CD14-positive monocyte (primary cell): ENCODE data around the gene DCAF8L1. TPM values are rescaled to one million over a fixed set of nuclear protein-coding genes. Genes with fewer than 3 reads are reported as not detected.
"Not testable (repeated sequence)": the region's sequence is repeated elsewhere in the genome, so short reads cannot be mapped to it uniquely, and the experiment has no call there.

Source experiments
- DNase-seq, 3 donors: peaks; one replicate each; pipeline ENCODE4 v3.0.0-alpha.2; 2011 to 2022
- H2AFZ ChIP-seq: 2 replicates; pipeline ENCODE4 v1.6.0; 2012; ENCODE audit warnings: mild to moderate bottlenecking, low read depth, low read length, inconsistent platforms; ENCODE audit not compliant: insufficient read depth, poor library complexity, severe bottlenecking
- H3K27ac ChIP-seq, 2 donors: 1 replicate in 1 of 2; 2 replicates in 1 of 2; pipeline ENCODE4 v1.5.1; 2012 to 2013; ENCODE audit warnings: low read length in 2 of 2, control low read depth in 1 of 2, inconsistent platforms in 1 of 2, low read depth in 1 of 2, mild to moderate bottlenecking in 1 of 2
- H3K27me3 ChIP-seq, 2 donors: one replicate each; pipeline versions ENCODE4 v1.6.0 to v1.6.1; 2011 to 2013; ENCODE audit warnings: low read length in 2 of 2; ENCODE audit not compliant: control insufficient read depth in 2 of 2, insufficient read depth in 2 of 2
- H3K36me3 ChIP-seq, 2 donors: replicated peaks in 1 of 2; 1 replicate in 1 of 2; 2 replicates in 1 of 2; pipeline versions ENCODE4 v1.5.1 to v1.6.1; 2012 to 2013; ENCODE audit warnings: low read length in 2 of 2, control low read depth in 1 of 2, inconsistent platforms in 1 of 2, mild to moderate bottlenecking in 1 of 2; ENCODE audit not compliant: insufficient read depth in 2 of 2, control insufficient read depth in 1 of 2
- H3K4me1 ChIP-seq, 2 donors: 1 replicate in 1 of 2; 2 replicates in 1 of 2; pipeline versions ENCODE4 v1.5.1 to v1.6.1; 2012 to 2013; ENCODE audit warnings: low read length in 2 of 2, control low read depth in 1 of 2, inconsistent platforms in 1 of 2, mild to moderate bottlenecking in 1 of 2, moderate library complexity in 1 of 2; ENCODE audit not compliant: insufficient read depth in 2 of 2, control insufficient read depth in 1 of 2
- H3K4me2 ChIP-seq: replicated peaks from 2 replicates; pipeline ENCODE3; 2012; ENCODE audit warnings: low read length, moderate library complexity, mild to moderate bottlenecking; ENCODE audit not compliant: poor library complexity, severe bottlenecking; ENCODE audit errors: extremely low read depth
- H3K4me3 ChIP-seq, 3 experiments: fragments of 200-600 bp in 1 of 3; sonication (generic) in 1 of 3; replicated peaks in 1 of 3; 1 replicate in 2 of 3; 2 replicates in 1 of 3; pipeline ENCODE4 v1.5.1; 2011 to 2013; ENCODE audit warnings: low read length in 3 of 3, mild to moderate bottlenecking in 3 of 3, control low read depth in 2 of 3, low read depth in 2 of 3, inconsistent platforms in 1 of 3, moderate library complexity in 1 of 3
- H3K79me2 ChIP-seq: 2 replicates; pipeline ENCODE4 v1.6.0; 2012; ENCODE audit warnings: mild to moderate bottlenecking, control low read depth, inconsistent platforms, low read length, moderate library complexity; ENCODE audit not compliant: insufficient read depth
- H3K9ac ChIP-seq: 2 replicates; pipeline ENCODE4 v1.6.0; 2017; ENCODE audit warnings: low read length, mild to moderate bottlenecking; ENCODE audit not compliant: insufficient read depth, poor library complexity, severe bottlenecking
- H3K9me3 ChIP-seq, 2 donors: replicated peaks in 1 of 2; 1 replicate in 1 of 2; 2 replicates in 1 of 2; pipeline versions ENCODE4 v1.5.1 to v1.6.1; 2012 to 2013; ENCODE audit warnings: low read length in 2 of 2, control low read depth in 1 of 2; ENCODE audit not compliant: control insufficient read depth in 1 of 2, insufficient read depth in 1 of 2
- H4K20me1 ChIP-seq: 2 replicates; pipeline ENCODE4 v1.6.0; 2012; ENCODE audit warnings: mild to moderate bottlenecking, low read length, control low read depth, moderate library complexity; ENCODE audit not compliant: insufficient read depth
- H3K27ac Mint-ChIP-seq, 7 donors: one replicate each; pipeline ENCODE4 v1.8.0; 2020; ENCODE audit warnings: mild to moderate bottlenecking in 7 of 7, mixed read lengths in 7 of 7, moderate library complexity in 6 of 7, inconsistent platforms in 2 of 7
- H3K27me3 Mint-ChIP-seq, 3 donors: one replicate each; pipeline ENCODE4 v1.8.0; 2021 to 2022; ENCODE audit warnings: low read depth in 3 of 3, mild to moderate bottlenecking in 3 of 3, mixed read lengths in 3 of 3, moderate library complexity in 3 of 3, inconsistent platforms in 1 of 3
- H3K36me3 Mint-ChIP-seq, 2 donors: one replicate each; pipeline ENCODE4 v1.8.0; 2020; ENCODE audit warnings: mixed read lengths in 2 of 2, inconsistent platforms in 1 of 2, mild to moderate bottlenecking in 1 of 2
- H3K4me1 Mint-ChIP-seq: one replicate; pipeline ENCODE4 v1.8.0; 2020; ENCODE audit warnings: mild to moderate bottlenecking, mixed read lengths
- H3K4me3 Mint-ChIP-seq, 2 donors: one replicate each; pipeline ENCODE4 v1.8.0; 2020; ENCODE audit warnings: mild to moderate bottlenecking in 2 of 2, mixed read lengths in 2 of 2, moderate library complexity in 1 of 2
- H3K9me3 Mint-ChIP-seq, 7 donors: one replicate each; pipeline ENCODE4 v1.8.0; 2020 to 2022; ENCODE audit warnings: mixed read lengths in 7 of 7, mild to moderate bottlenecking in 6 of 7, moderate library complexity in 6 of 7, inconsistent platforms in 2 of 7
- CTCF ChIP-seq: fragments of 200-600 bp; IDR thresholded peaks from one replicate; pipeline ENCODE4 v1.8.0; 2022; ENCODE audit warnings: antibody characterized with exemption, mild to moderate bottlenecking
- WGBS: methylation state at CpG from one replicate; pipeline ENCODE4 v1.1.5; 2013; ENCODE audit warnings: missing lambda C conversion rate; ENCODE audit not compliant: insufficient coverage; 5-methylcytosine and 5-hydroxymethylcytosine counted together
- intact Hi-C, 2 donors: fragments of 100-400 bp; cut with micrococcal nuclease; formaldehyde crosslinking; loops; one replicate each; pipeline versions ENCODE4 v1.15.0 to v1.15.1; 2023
- polyA plus RNA-seq, 3 donors: library from polyadenylated mRNA; depleted of rRNA in 1 of 3; unstranded in 2 of 3; stranded (reverse) in 1 of 3; fragments of 300-500 nt in 2 of 3; fragments of >200 nt in 1 of 3; fragmentation: Illumina TruSeq in 2 of 3; gene quantifications; 1 replicate in 2 of 3; 2 replicates in 1 of 3; pipeline ENCODE4 v1.2.3, GENCODE V29; 2012 to 2021

Gene DCAF8L1
- polyA plus RNA-seq, 3 donors, result not detected

- no peaks in the 10 kb centered on the region for H3K79me2 ChIP-seq
- no peak overlapping the region for H3K4me3 Mint-ChIP-seq
- peaks cover 2 to 12% (median 7%) of the 10 kb centered on the region in 7 donors for H3K9me3 Mint-ChIP-seq
- H3K27ac Mint-ChIP-seq, result no peak overlapping the region
- H3K36me3 ChIP-seq, result no peaks in the 10 kb centered on the region
- H3K4me1 ChIP-seq, result no peaks in the 10 kb centered on the region
- intact Hi-C loops, result no loop called here
- H3K27me3 ChIP-seq, result no peaks in the 10 kb centered on the region
- no peak overlapping the region for H3K4me3 ChIP-seq
- no peaks in the 10 kb centered on the region for H3K4me1 Mint-ChIP-seq
- DNase-seq, result no peak
- H3K4me2 ChIP-seq, result no peak overlapping the region
- peaks cover 0 to 1% (median 0%) of the 10 kb centered on the region in 3 donors for H3K27me3 Mint-ChIP-seq
- H3K36me3 Mint-ChIP-seq, result no peaks in the 10 kb centered on the region
- H4K20me1 ChIP-seq, result no peaks in the 10 kb centered on the region
- no CpG with 5 or more reads among the region's 1 CpG for WGBS
- no peaks in the 10 kb centered on the region for H3K9me3 ChIP-seq
- TF ChIP-seq CTCF, result no peak
- no peak overlapping the region for H3K9ac ChIP-seq
- H3K27ac ChIP-seq, result no peak overlapping the region
- H2AFZ ChIP-seq, result no peak overlapping the region
These were observed 14.8 kb downstream of the DCAF8L1 start for GRCh38 chrX:27966492-27966891.

DNA sequence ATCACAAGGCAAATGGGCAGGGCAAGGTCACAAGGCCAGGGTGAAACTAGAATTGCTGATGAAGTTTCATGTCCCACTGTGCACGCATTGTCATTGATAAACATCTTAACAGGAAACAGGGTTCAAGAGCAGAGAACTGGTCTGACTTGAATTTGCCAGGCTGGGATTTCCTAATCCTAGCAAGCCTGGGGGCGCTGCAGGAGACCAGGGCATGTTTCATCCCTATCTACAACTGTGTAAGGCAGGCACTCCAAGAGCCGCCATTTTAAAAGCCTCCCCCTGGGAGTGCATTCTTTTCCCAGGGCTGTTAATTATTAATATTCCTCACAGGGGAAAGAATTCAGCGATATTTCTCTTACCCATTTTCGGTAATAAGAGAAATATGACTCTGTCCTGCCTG lies 15.9 kb downstream of the DCAF8L1 start:
- H4K20me1 ChIP-seq, H3K36me3 ChIP-seq, H3K79me2 ChIP-seq, H3K4me1 ChIP-seq, H3K27ac ChIP-seq, DNase-seq, H3K36me3 Mint-ChIP-seq, H2AFZ ChIP-seq, H3K4me3 Mint-ChIP-seq, H3K9me3 ChIP-seq, H3K4me3 ChIP-seq, H3K27ac Mint-ChIP-seq, H3K9ac ChIP-seq, intact Hi-C loops, H3K4me2 ChIP-seq, H3K4me1 Mint-ChIP-seq, H3K27me3 Mint-ChIP-seq, H3K27me3 ChIP-seq: not testable (repeated sequence)
- 100% methylated on average over 1 of the region's 5 CpGs for WGBS
- peaks cover 6 to 21% (median 14%) of the 10 kb centered on the region in 7 donors for H3K9me3 Mint-ChIP-seq
